WTC11 (cell line): ENCODE data around the gene GZMM. TPM values are rescaled to one million over a fixed set of nuclear protein-coding genes. Genes with fewer than 3 reads are reported as not detected.
A peak's percentile ranks its signal among the peaks of the same experiment; 100 is the strongest.

Experiments used
- ATAC-seq: fragments of 200-7000 bp; cut with Tn5 transposase; 2 replicates; pipeline ENCODE4 v1.10.0; 2021; ENCODE audit warnings: mild to moderate bottlenecking, moderate library complexity
- CTCF ChIA-PET: fragments of 300-600 bp; sonication (Branson Sonifier 250); formaldehyde crosslinking; loops from one replicate; lab custom pipeline; 2021; ENCODE audit warnings: antibody characterized with exemption; lab: Charles Lee
- POLR2A ChIA-PET: fragments of 350-600 bp; sonication (Branson Sonifier 250); formaldehyde crosslinking; loops from one replicate; lab custom pipeline; 2021; ENCODE audit warnings: antibody characterized with exemption; lab: Charles Lee
- DNase-seq: peaks from one replicate; pipeline ENCODE4 v3.0.0; 2021; ENCODE audit warnings: low spot score
- H3K27ac Mint-ChIP-seq: 2 replicates; pipeline ENCODE4 v1.8.0; 2021; ENCODE audit warnings: mixed read lengths
- H3K27me3 Mint-ChIP-seq: 2 replicates; pipeline ENCODE4 v1.8.0; 2021; ENCODE audit warnings: low read depth, mild to moderate bottlenecking, moderate library complexity, mixed read lengths
- H3K36me3 Mint-ChIP-seq: 2 replicates; pipeline ENCODE4 v1.8.0; 2021; ENCODE audit warnings: mixed read lengths
- H3K4me1 Mint-ChIP-seq: 2 replicates; pipeline ENCODE4 v1.8.0; 2022; ENCODE audit warnings: mixed read lengths
- H3K4me3 Mint-ChIP-seq: 2 replicates; pipeline ENCODE4 v1.8.0; 2021; ENCODE audit warnings: mild to moderate bottlenecking, moderate library complexity, mixed read lengths
- H3K9me3 Mint-ChIP-seq: 2 replicates; pipeline ENCODE4 v1.8.0; 2021; ENCODE audit warnings: mixed read lengths
- E2F4 ChIP-seq: sonication (generic); formaldehyde crosslinking; IDR thresholded peaks from 2 replicates; pipeline ENCODE4 v1.8.1; 2022; ENCODE audit warnings: low read depth, mild to moderate bottlenecking, moderate library complexity, missing genetic modification reagents, borderline replicate concordance
- ELF4 ChIP-seq: sonication (generic); formaldehyde crosslinking; IDR thresholded peaks from 2 replicates; pipeline ENCODE4 v1.8.1; 2022; ENCODE audit warnings: low read depth, mild to moderate bottlenecking, moderate library complexity, missing genetic modification reagents
- EMX1 ChIP-seq: fragments of 250-450 bp; sonication (Bioruptor Pico); IDR thresholded peaks from 2 replicates; pipeline ENCODE4 v1.8.0; 2021; ENCODE audit warnings: mild to moderate bottlenecking
- ESRRA ChIP-seq: sonication (generic); formaldehyde crosslinking; IDR thresholded peaks from 2 replicates; pipeline ENCODE4 v1.8.1; 2022; ENCODE audit warnings: mild to moderate bottlenecking, missing genetic modification reagents, borderline replicate concordance
- FOXJ3 ChIP-seq: sonication (generic); formaldehyde crosslinking; IDR thresholded peaks from 2 replicates; pipeline ENCODE4 v1.9.0; 2021; ENCODE audit warnings: missing genetic modification reagents, mild to moderate bottlenecking, borderline replicate concordance
- FOXK1 ChIP-seq: sonication (generic); formaldehyde crosslinking; IDR thresholded peaks from 2 replicates; pipeline ENCODE4 v1.8.0; 2022; ENCODE audit warnings: mild to moderate bottlenecking, moderate library complexity, missing genetic modification reagents
- FOXP1 ChIP-seq: sonication (generic); formaldehyde crosslinking; IDR thresholded peaks from 2 replicates; pipeline ENCODE4 v1.8.0; 2022; ENCODE audit warnings: missing genetic modification reagents, mild to moderate bottlenecking, moderate library complexity, borderline replicate concordance
- NFATC4 ChIP-seq: fragments of 250-450 bp; sonication (Bioruptor Pico); IDR thresholded peaks from 2 replicates; pipeline ENCODE4 v1.9.0; 2021; ENCODE audit warnings: mild to moderate bottlenecking
- NR2C2 ChIP-seq: sonication (generic); formaldehyde crosslinking; IDR thresholded peaks from 2 replicates; pipeline ENCODE4 v1.8.0; 2022; ENCODE audit warnings: mild to moderate bottlenecking, missing genetic modification reagents
- OVOL2 ChIP-seq: fragments of 250-450 bp; sonication (Bioruptor Pico); IDR thresholded peaks from 2 replicates; pipeline ENCODE4 v1.9.0; 2021; ENCODE audit warnings: mild to moderate bottlenecking, borderline replicate concordance
- RELA ChIP-seq: sonication (generic); formaldehyde crosslinking; IDR thresholded peaks from 2 replicates; pipeline ENCODE4 v1.8.1; 2022; ENCODE audit warnings: missing genetic modification reagents, mild to moderate bottlenecking, borderline replicate concordance
- SP1 ChIP-seq: sonication (generic); formaldehyde crosslinking; conservative IDR thresholded peaks from 2 replicates; pipeline ENCODE4 v1.8.1; 2022; ENCODE audit warnings: missing genetic modification reagents
- TCF7 ChIP-seq: sonication (generic); formaldehyde crosslinking; IDR thresholded peaks from 2 replicates; pipeline ENCODE4 v1.8.0; 2022; ENCODE audit warnings: mild to moderate bottlenecking, low read depth, missing genetic modification reagents, moderate library complexity
- TEAD4 ChIP-seq: sonication (generic); formaldehyde crosslinking; IDR thresholded peaks from 2 replicates; pipeline ENCODE4 v1.8.0; 2022; ENCODE audit warnings: mild to moderate bottlenecking, missing genetic modification reagents
- ZMAT4 ChIP-seq: fragments of 250-450 bp; sonication (Bioruptor Pico); IDR thresholded peaks from 2 replicates; pipeline ENCODE4 v1.9.0; 2021; ENCODE audit warnings: mild to moderate bottlenecking
- ZNF138 ChIP-seq: sonication (generic); formaldehyde crosslinking; conservative IDR thresholded peaks from 2 replicates; pipeline ENCODE4 v1.8.1; 2022; ENCODE audit warnings: mild to moderate bottlenecking, moderate library complexity, missing genetic modification reagents
- ZSCAN18 ChIP-seq: fragments of 250-450 bp; sonication (Bioruptor Pico); IDR thresholded peaks from 2 replicates; pipeline ENCODE4 v2.1.2; 2022; ENCODE audit warnings: mild to moderate bottlenecking, moderate library complexity
- total RNA-seq: library from RNA; stranded (reverse); gene quantifications from 3 replicates; pipeline ENCODE4 v1.2.3, GENCODE V29; 2021
- TF ChIP-seq, protein P1 (sequence below): sonication (generic); formaldehyde crosslinking; IDR thresholded peaks from 2 replicates; pipeline ENCODE4 v1.8.0; 2022; ENCODE audit warnings: mild to moderate bottlenecking, missing genetic modification reagents
- TF ChIP-seq, protein P2 (sequence below): fragments of 250-450 bp; sonication (Bioruptor Pico); IDR thresholded peaks from 2 replicates; pipeline ENCODE4 v1.9.0; 2021; ENCODE audit warnings: moderate library complexity, mild to moderate bottlenecking, inconsistent platforms, borderline replicate concordance
- TF ChIP-seq, protein P3 (sequence below): sonication (generic); formaldehyde crosslinking; IDR thresholded peaks from 2 replicates; pipeline ENCODE4 v1.8.1; 2022; ENCODE audit warnings: low read depth, missing genetic modification reagents, borderline replicate concordance
- TF ChIP-seq, protein P4 (sequence below): sonication (generic); formaldehyde crosslinking; conservative IDR thresholded peaks from 2 replicates; pipeline ENCODE4 v1.8.1; 2022; ENCODE audit warnings: mild to moderate bottlenecking, missing genetic modification reagents

The GZMM gene
- total RNA-seq, 1 experiment from 2014 or later = 0.68 TPM

- H3K36me3 Mint-ChIP-seq = no peaks in the 10 kb centered on the region
- peaks cover 43% of the 10 kb centered on the region for H3K27me3 Mint-ChIP-seq
- TF ChIP-seq SP1 (CRISPR knock-in tag) = 0 out of 2 replicates have a peak, but pooled peaks have one; percentile 17
- TF ChIP-seq, protein P1, sequence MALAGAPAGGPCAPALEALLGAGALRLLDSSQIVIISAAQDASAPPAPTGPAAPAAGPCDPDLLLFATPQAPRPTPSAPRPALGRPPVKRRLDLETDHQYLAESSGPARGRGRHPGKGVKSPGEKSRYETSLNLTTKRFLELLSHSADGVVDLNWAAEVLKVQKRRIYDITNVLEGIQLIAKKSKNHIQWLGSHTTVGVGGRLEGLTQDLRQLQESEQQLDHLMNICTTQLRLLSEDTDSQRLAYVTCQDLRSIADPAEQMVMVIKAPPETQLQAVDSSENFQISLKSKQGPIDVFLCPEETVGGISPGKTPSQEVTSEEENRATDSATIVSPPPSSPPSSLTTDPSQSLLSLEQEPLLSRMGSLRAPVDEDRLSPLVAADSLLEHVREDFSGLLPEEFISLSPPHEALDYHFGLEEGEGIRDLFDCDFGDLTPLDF (CRISPR knock-in tag) = no peak
- no peak for DNase-seq
- no peak for ATAC-seq
- H3K9me3 Mint-ChIP-seq = no peaks in the 10 kb centered on the region
- ChIA-PET POLR2A (no interaction called here), CTCF (interaction anchor here (0.5 to 1.5 kb wide), 6 partner anchors 12 to 83 kb away, joined by 3 to 5 read pairs (median 3); no protein-coding TSS in a partner anchor)
- peak overlapping the region; percentile 57 for H3K4me3 Mint-ChIP-seq
- H3K27ac Mint-ChIP-seq = no peak overlapping the region
- H3K4me1 Mint-ChIP-seq = peaks cover under 1% of the 10 kb centered on the region; the same call in 1 of the 2 replicates
Measured at GRCh38 chr19:588741-589692, 45.2 kb downstream of the GZMM start.

- peaks cover 43% of the 10 kb centered on the region for H3K27me3 Mint-ChIP-seq
Measured at GRCh38 chr19:589693-590395, 46.0 kb downstream of the GZMM start, which contains the start of gene HCN2. Gene HCN2, plus strand, starts transcription at chr19:589881. Its CDS starts 65 bp downstream, at chr19:589946.

More at GRCh38 chr19:589693-590395, 46.0 kb downstream of the GZMM start, which contains the start of gene HCN2:
- peak within 1 kb of the TSS; percentile 57 for H3K4me3 Mint-ChIP-seq
- DNase-seq (no peak), ATAC-seq (no peak)
- TF ChIP-seq TCF7 (CRISPR knock-in tag) = no peak
- TF ChIP-seq, protein P2, sequence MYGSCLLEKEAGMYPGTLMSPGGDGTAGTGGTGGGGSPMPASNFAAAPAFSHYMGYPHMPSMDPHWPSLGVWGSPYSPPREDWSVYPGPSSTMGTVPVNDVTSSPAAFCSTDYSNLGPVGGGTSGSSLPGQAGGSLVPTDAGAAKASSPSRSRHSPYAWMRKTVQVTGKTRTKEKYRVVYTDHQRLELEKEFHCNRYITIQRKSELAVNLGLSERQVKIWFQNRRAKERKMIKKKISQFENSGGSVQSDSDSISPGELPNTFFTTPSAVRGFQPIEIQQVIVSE = no peak
- no peak for TF ChIP-seq ZSCAN18 (CRISPR knock-in tag)
- TF ChIP-seq EMX1 (CRISPR knock-in tag) = no peak
- no peak for TF ChIP-seq ZMAT4 (CRISPR knock-in tag)
- no peak for TF ChIP-seq RELA (CRISPR knock-in tag)
- TF ChIP-seq FOXK1 (CRISPR knock-in tag) = no peak
- TF ChIP-seq E2F4 (CRISPR knock-in tag) = no peak
- TF ChIP-seq ELF4 = no peak
- TF ChIP-seq FOXP1 (CRISPR knock-in tag) = no peak
- TF ChIP-seq OVOL2 (CRISPR knock-in tag) = no peak
- TF ChIP-seq ZNF138 = no peak
- no peak for TF ChIP-seq ESRRA (CRISPR knock-in tag)
- TF ChIP-seq NR2C2 (CRISPR knock-in tag) = no peak
- no peak for TF ChIP-seq TEAD4 (CRISPR knock-in tag)
- TF ChIP-seq, protein P3, sequence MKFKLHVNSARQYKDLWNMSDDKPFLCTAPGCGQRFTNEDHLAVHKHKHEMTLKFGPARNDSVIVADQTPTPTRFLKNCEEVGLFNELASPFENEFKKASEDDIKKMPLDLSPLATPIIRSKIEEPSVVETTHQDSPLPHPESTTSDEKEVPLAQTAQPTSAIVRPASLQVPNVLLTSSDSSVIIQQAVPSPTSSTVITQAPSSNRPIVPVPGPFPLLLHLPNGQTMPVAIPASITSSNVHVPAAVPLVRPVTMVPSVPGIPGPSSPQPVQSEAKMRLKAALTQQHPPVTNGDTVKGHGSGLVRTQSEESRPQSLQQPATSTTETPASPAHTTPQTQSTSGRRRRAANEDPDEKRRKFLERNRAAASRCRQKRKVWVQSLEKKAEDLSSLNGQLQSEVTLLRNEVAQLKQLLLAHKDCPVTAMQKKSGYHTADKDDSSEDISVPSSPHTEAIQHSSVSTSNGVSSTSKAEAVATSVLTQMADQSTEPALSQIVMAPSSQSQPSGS (CRISPR knock-in tag) = no peak
- no peak for TF ChIP-seq FOXJ3 (CRISPR knock-in tag)
- no peak for TF ChIP-seq NFATC4 (CRISPR knock-in tag)
- TF ChIP-seq, protein P4, sequence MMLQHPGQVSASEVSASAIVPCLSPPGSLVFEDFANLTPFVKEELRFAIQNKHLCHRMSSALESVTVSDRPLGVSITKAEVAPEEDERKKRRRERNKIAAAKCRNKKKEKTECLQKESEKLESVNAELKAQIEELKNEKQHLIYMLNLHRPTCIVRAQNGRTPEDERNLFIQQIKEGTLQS = no peak
- H3K36me3 Mint-ChIP-seq = no peaks in the 10 kb centered on the region
- H3K27ac Mint-ChIP-seq = no peak within 1 kb of the TSS
- POLR2A ChIA-PET = no interaction called here
- CTCF ChIA-PET = no interaction called here
- H3K4me1 Mint-ChIP-seq = no peaks in the 10 kb centered on the region
- H3K9me3 Mint-ChIP-seq = no peaks in the 10 kb centered on the region
